ENCODE measurements around the gene FOXE3.

FOXE3 gene

DNA sequence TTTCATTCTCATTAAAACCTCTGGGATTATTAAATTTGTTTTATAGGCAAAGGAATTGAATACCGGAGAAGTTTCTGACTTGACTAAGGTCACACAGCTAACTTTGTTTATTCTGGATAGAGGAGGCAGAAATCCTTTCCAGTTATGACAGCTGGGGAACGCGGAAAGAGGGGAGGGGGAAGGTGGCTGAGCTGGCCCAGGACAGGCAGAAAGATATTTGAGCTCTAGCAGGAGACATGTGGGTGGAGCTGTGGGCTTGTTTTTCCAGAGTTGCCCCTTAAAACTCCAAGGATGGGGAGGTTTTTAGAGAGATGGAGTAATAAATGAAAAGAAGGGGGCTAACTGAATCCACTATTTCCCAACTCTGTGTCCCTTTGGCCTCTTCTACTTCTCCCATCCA is 49.5 kb downstream of the FOXE3 start:
- TF ChIP-seq, protein P1, sequence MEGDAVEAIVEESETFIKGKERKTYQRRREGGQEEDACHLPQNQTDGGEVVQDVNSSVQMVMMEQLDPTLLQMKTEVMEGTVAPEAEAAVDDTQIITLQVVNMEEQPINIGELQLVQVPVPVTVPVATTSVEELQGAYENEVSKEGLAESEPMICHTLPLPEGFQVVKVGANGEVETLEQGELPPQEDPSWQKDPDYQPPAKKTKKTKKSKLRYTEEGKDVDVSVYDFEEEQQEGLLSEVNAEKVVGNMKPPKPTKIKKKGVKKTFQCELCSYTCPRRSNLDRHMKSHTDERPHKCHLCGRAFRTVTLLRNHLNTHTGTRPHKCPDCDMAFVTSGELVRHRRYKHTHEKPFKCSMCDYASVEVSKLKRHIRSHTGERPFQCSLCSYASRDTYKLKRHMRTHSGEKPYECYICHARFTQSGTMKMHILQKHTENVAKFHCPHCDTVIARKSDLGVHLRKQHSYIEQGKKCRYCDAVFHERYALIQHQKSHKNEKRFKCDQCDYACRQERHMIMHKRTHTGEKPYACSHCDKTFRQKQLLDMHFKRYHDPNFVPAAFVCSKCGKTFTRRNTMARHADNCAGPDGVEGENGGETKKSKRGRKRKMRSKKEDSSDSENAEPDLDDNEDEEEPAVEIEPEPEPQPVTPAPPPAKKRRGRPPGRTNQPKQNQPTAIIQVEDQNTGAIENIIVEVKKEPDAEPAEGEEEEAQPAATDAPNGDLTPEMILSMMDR (IDR thresholded peaks at IDR 0.05; ENCODE audit: low read depth, low read length): no peak
- H3K4me3 ChIP-seq (ENCODE audit: low read depth, low read length): no peak overlapping the region
